Ramos (cell line): ENCODE data around the gene C1QTNF2.

Experiments used
- in situ Hi-C: fragments of 300-500 bp; cut with MboI; formaldehyde crosslinking; loops from one replicate; pipeline ENCODE4 v1.14.3; 2022; ENCODE audit warnings: low sequenced_read_pairs; ENCODE audit not compliant: unreplicated experiment

Gene C1QTNF2

GRCh38 chr5:160310552-160311295 lies 59.7 kb downstream of the C1QTNF2 start:
- in situ Hi-C loops: no loop called here

- in situ Hi-C loops: no loop called here
Measured at GRCh38 chr5:160310140-160310539, 60.3 kb downstream of the C1QTNF2 start.

GRCh38 chr5:160306696-160307095 lies 63.7 kb downstream of the C1QTNF2 start:
- in situ Hi-C loops: no loop called here

GRCh38 chr5:160305319-160305718 lies 65.1 kb downstream of the C1QTNF2 start:
- in situ Hi-C loops: no loop called here

- in situ Hi-C loops: no loop called here
Measured at GRCh38 chr5:160303690-160304089, 66.7 kb downstream of the C1QTNF2 start.

- in situ Hi-C loops: no loop called here
Measured at GRCh38 chr5:160298189-160298588, 72.2 kb downstream of the C1QTNF2 start.

GRCh38 chr5:160297776-160298175 lies 72.7 kb downstream of the C1QTNF2 start:
- in situ Hi-C loops: no loop called here
